ENCODE results near the gene TOE1. TPM values are rescaled to one million over a fixed set of nuclear protein-coding genes. Genes with fewer than 3 reads are reported as not detected.

The TOE1 gene
- total and polyA plus RNA-seq, 12 donors, result 3.3 to 17.7 (median 10.1) TPM

DNA sequence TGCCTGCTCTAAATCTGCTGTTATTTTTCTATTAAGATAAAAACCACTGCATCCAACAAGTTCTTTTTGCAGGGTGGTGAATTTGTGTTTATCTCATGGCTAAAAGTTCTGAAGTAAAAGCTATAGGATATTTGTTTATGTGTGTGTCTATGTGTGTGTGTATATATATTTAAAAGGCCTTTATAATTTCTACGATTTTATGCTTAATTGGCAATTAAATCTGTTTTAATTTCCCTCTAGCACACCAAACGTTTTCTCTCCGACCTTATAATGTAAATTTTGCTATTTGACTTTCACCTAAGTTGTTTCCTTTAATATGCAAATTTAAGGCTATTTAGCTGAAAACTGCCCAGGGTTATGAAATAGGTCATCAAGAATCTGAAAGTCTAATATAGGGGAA is 33.1 kb upstream of the TOE1 start:
- 67 to 79% (median 74%) methylated on average over 3 of the region's 3 CpGs for WGBS, 4 donors

DNA sequence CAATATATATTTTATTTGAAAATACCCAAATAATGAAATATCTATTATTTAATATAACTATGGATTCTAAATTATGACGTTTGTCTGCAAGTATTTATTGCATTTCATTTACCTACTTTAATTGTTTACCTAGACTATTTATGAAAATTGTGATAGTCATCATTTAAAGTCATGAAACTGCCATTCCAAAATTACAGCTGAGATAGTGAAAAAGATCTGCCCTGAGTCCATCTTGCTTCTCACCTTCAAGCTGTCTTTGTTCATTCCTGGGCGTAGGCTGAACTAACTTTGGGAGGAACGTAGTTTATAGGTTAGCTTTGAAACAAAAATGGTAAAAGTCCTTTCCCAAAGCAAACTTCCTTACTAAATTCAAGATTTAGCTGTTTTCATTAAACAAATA is 25.7 kb upstream of the TOE1 start:
- DNase-seq, result no peak
- Histone ChIP-seq H3K27ac (no peak overlapping the region), H3K9me3 (replicated peaks in 1 of 3) (no peaks in the 10 kb centered on the region), H3K4me3 (no peak overlapping the region), H3K4me1 (replicated peaks in 1 of 2) (no peaks in the 10 kb centered on the region), H3K27me3 (no peaks in the 10 kb centered on the region), H3K36me3 (replicated peaks in 1 of 2) (no peaks in the 10 kb centered on the region)
- 81 to 85% (median 83%) methylated on average over 3 of the region's 3 CpGs for WGBS, 4 donors
- TF ChIP-seq, protein P1, sequence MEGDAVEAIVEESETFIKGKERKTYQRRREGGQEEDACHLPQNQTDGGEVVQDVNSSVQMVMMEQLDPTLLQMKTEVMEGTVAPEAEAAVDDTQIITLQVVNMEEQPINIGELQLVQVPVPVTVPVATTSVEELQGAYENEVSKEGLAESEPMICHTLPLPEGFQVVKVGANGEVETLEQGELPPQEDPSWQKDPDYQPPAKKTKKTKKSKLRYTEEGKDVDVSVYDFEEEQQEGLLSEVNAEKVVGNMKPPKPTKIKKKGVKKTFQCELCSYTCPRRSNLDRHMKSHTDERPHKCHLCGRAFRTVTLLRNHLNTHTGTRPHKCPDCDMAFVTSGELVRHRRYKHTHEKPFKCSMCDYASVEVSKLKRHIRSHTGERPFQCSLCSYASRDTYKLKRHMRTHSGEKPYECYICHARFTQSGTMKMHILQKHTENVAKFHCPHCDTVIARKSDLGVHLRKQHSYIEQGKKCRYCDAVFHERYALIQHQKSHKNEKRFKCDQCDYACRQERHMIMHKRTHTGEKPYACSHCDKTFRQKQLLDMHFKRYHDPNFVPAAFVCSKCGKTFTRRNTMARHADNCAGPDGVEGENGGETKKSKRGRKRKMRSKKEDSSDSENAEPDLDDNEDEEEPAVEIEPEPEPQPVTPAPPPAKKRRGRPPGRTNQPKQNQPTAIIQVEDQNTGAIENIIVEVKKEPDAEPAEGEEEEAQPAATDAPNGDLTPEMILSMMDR (IDR thresholded peaks at IDR 0.05), result no peak
- TF ChIP-seq POLR2A (IDR thresholded peaks at IDR 0.05), result no peak
- intact Hi-C loops (cut with DNase I), result no loop called here

More for the DNA sequence above, 33.1 kb upstream of the TOE1 start:
- DNase-seq, result no peak
- no peak overlapping the region for H3K27ac ChIP-seq
- no peaks in the 10 kb centered on the region for H3K9me3 ChIP-seq (replicated peaks in 1 of 3)
- H3K27me3 ChIP-seq, result no peaks in the 10 kb centered on the region
- peaks cover 9 to 13% of the 10 kb centered on the region in 2 donors for H3K4me1 ChIP-seq (replicated peaks in 1 of 2)
- intact Hi-C loops (cut with DNase I), result no loop called here
- TF ChIP-seq, protein P1 (IDR thresholded peaks at IDR 0.05), result no peak
- H3K36me3 ChIP-seq (replicated peaks in 1 of 2), result no peaks in the 10 kb centered on the region
- H3K4me3 ChIP-seq, result no peak overlapping the region

DNA sequence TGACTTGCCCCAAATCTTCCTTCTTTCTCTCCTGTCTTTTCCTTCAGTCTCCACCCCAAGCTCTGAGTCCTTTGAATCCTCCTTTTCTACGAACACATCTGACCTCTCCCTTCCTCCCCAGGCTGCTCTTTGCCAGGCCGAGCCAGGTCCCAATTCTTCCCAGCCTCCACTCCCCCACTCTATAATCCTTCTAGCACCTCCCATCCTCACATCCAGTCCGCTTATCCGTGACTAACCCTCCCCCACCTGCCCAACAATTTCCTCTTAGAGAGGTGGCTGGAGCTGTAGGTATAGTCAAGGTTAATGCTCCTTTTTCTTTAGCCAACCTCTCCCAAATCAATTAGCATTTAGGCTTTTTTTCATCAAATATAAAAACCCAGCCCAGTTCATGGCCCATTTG is 22.8 kb upstream of the TOE1 start:
- no peak for TF ChIP-seq POLR2A (IDR thresholded peaks at IDR 0.05)
- TF ChIP-seq, protein P1 (IDR thresholded peaks at IDR 0.05), result no peak
- H3K36me3 ChIP-seq (replicated peaks in 1 of 2), result no peaks in the 10 kb centered on the region
- no peaks in the 10 kb centered on the region for H3K4me1 ChIP-seq (replicated peaks in 1 of 2)
- H3K27ac ChIP-seq, result no peak overlapping the region
- no peak overlapping the region for H3K4me3 ChIP-seq
- no peaks in the 10 kb centered on the region for H3K27me3 ChIP-seq
- intact Hi-C loops (cut with DNase I), result no loop called here
- WGBS, 4 donors, result 70 to 78% (median 73%) methylated on average over 4 of the region's 4 CpGs
- no peaks in the 10 kb centered on the region for H3K9me3 ChIP-seq (replicated peaks in 1 of 3)
- DNase-seq, result no peak

DNA sequence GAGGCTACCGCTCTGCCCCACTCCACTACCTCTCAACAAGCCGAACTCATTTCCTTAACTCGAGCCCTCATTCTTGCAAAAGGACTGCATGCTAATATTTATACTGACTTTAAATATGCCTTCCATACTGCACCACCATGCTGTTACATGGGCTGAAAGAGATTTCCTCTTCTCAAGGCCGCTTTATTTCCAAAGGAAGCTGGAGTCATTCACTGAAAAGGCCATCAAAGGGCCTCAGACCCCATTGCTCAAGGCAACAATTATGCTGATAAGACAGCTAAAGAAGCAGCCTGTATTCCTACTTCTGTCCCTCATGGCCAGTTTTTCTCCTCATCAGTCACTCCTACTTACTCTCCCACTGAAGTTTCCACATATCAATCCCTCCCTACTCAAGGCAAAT is 20.2 kb upstream of the TOE1 start:
- no peak for DNase-seq
- no peaks in the 10 kb centered on the region for H3K9me3 ChIP-seq (replicated peaks in 1 of 3)
- intact Hi-C loops (cut with DNase I), result no loop called here
- WGBS, 4 donors, result 80 to 91% (median 81%) methylated on average over 4 of the region's 4 CpGs
- no peaks in the 10 kb centered on the region for H3K27me3 ChIP-seq
- no peaks in the 10 kb centered on the region for H3K36me3 ChIP-seq (replicated peaks in 1 of 2)
- no peak overlapping the region for H3K4me3 ChIP-seq
- TF ChIP-seq POLR2A (IDR thresholded peaks at IDR 0.05), result no peak
- no peak overlapping the region for H3K27ac ChIP-seq
- no peaks in the 10 kb centered on the region for H3K4me1 ChIP-seq (replicated peaks in 1 of 2)

DNA sequence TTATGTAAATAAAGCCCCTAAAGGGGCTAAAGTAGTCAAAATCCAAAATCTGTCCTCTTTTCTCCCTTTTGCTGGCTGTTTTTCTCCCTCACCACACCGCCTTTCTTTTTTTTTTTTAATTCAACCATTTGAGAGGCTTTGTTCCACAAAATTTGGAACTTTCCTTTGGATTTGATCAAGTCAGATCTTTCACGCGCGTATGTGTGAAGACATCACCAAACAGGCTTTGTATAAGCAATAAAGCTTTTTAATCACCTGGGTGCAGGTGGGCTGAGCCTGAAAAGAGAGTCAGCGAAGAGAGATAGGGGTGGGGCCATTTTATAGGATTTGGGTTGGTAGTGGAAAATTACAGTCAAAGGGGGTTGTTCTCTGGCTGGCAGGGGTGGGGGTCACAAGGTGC is 18.5 kb upstream of the TOE1 start:
- peak in 1 of 7 donors; percentile 7 for DNase-seq
- Histone ChIP-seq H3K9me3 (replicated peaks in 1 of 3) (no peaks in the 10 kb centered on the region), H3K36me3 (replicated peaks in 1 of 2) (no peaks in the 10 kb centered on the region), H3K27ac (no peak overlapping the region), H3K27me3 (no peaks in the 10 kb centered on the region), H3K4me3 (no peak overlapping the region), H3K4me1 (replicated peaks in 1 of 2) (no peaks in the 10 kb centered on the region)
- 92 to 94% (median 93%) methylated on average over 5 of the region's 5 CpGs for WGBS, 4 donors
- TF ChIP-seq, protein P1 (IDR thresholded peaks at IDR 0.05), result no peak
- TF ChIP-seq POLR2A (IDR thresholded peaks at IDR 0.05), result no peak
- intact Hi-C loops (cut with DNase I), result no loop called here

Measured in adrenal gland (tissue), 12 donors.